SKM-1 (cell line): ENCODE results near the gene C6orf52.
"Not testable (repeated sequence)": the region's sequence is repeated elsewhere in the genome, so short reads cannot be mapped to it uniquely, and the experiment has no call there.

Source experiments
- DNase-seq: peaks from one replicate; lab custom pipeline; 2025; ENCODE audit not compliant: unreplicated experiment; lab: John Stamatoyannopoulos, UW

The C6orf52 gene

DNA sequence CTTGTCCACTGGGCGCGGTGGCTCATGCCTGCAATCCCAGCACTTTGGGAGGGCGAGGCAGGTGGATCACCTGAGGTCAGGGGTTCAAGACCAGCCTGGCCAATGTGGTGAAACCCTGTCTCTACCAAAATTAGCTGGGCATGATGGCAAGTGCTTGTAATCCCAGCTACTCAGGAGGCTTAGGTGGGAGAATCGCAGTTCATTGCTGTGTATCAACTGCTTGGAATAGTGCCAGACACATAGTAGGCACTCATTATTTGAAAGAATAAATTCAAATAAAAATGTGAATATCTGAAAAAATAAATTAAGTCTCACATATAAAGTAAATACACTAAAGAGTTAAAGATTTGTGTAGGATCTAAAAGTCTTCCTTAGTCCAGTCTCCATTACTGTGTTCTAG lies 2.2 kb upstream of the C6orf52 start:
- no peak for DNase-seq

DNA sequence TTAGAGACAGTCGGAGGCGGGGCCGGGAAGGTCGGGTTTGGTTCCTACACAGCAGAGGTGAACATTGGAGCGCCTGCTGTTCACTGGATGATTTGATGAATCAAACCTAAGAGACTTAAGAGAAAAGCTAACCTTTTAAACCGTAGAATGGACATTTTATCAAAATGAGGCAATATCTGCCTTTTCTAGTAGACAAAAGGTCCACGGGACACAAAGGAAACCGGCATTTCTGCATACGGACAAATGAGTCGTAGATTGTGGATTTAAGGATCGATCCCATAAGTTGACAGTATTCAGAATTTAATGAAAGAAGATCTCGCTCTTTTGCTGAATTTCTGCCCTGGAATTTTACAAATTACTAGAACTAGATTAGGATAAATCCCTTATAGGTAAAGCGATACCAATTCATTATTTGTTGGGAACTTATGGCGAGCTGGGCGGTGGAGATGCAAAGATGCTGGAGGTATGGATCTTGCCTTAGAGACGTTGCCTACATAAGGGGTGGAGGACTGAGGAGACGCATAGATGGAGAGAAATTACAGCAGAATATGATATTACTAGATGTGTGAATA lies 756 bp upstream of the C6orf52 start:
- no peak for DNase-seq

DNA sequence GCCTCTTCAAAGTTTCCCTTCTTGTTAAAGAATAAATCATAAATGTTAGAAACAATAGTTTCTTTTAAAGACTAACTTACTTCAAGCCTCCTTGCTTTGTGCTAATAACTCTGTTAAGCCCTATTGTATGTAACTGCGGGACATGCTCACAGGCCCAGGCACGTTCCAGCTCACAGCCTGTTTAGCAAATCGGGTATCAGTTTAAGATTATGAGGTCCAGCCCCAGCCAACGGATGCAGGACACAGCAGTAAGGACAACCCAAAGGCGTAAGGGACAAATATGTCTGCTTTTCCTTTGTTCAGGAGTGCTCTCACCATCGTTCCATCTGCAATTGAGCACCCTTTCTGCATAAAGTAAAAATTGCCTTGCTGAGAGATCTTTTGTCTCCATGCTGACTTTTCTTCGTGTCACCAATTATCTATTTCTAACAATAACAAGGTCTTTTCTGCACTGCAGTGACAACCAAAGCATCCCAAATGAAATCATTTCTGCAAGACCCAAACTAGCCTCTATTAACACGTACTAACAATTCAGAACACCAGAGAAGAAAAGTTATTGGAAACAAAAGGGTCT lies 1.4 kb downstream of the C6orf52 start:
- no peak for DNase-seq

DNA sequence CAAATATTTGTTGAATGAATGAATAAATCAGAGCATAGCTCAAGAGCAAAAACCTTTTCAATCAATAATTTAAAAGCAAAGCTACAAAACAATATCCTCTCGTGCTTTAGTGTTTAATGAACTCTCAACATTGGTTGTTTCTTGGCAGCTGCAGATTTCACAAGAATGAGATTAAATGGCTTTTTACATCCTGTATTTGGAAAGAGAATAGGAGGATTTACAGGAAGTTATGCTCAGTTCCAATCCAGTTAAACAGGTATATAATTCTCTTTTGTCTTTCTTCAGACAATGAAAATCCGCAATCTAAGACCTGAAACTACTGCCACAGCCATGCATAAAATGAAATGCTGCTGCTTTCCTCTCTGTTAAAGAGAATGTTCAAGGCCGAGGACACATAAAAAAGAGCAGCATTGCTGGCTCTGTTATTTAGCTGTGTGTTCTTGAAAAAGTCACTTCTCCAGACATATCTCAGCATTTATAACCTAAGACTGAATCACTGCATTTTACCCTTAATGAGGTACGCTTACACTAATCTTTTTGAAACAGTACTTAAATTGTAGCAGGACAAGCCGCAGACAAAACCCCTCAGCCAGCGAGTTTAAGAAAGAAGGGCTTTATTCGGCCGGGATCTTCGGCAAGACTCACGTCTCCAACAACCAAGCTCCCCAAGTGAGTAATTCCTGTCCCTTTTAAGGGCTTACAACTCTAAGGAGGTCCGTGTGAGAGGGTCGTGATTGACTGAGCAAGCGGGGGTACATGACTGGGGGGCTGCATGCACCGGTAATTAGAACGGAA lies 3.6 kb downstream of the C6orf52 start:
- no peak for DNase-seq

DNA sequence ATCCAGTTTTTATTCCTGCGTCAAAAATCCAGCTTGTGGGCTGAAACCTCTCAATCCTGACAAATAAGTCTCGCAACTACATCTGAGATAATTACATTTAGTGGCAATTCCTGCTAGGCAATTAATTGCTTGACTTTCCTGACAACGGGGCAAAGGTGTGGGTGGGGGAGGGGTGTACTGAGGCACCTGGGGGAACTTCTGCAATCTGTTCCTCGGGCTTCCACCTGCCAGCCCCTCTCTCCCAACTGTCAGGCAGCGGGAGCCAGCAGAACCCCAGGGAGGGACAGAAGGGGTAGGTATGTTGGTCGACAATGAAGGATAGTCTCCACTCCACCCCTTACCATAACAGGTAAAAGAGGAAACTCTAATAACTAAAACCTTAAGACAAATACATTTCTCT lies 6.8 kb downstream of the C6orf52 start:
- DNase-seq: no peak

DNA sequence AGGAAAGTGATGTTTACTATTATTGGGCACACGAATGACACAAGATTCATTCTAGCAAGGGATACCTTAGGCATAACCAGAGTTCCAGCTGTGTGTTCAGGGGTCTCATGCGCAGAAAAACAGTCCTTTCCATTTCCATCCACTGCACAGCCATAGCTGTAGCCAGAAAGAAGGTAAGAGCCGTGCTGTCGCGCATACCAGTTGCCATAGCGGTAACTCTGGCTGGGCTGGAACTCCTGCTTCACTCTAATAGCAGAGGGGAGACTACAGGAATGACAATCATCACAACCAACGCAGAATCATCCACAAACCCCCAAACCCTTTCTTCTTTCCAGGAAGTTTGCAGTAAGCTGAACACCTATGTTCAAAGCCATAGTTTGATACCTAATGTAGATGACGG lies 7.5 kb downstream of the C6orf52 start:
- no peak for DNase-seq

DNA sequence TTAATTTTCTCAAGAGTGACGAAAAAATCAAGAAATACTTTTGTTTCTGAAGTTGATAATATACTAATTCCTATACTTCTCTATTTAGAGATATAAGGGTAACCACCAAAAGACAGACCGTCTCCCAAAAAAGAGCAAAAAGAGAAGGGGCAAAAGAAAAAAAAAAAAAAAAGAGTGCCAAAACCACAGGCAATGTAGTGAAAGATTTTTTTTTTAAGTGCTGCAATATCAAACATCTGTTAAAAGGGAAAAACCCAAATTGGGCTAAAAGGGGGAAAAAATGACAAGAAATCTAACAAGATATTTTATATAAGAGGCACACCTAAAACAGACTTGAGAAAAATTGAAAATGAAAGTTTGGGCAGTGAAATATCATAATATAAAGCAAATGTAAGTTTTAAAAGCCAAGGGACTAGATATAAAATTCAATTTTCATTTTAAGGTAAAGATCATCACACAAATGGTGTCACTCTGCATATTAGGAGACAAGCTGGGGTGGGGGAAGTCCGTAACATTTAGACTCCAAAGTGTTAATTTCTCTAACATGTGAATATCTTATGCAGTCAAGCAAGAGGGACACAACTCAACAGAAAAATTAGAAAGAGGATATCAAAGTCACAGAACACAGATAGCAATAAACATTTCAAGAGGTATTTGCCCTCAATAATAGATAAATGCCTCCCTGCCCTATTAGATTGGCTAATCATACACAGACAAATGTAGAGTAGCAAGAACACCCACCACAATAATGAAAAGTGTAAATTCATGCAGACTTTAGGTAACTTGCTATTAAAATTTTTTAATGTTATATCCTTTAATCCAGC lies 9.1 kb downstream of the C6orf52 start:
- DNase-seq: no peak

DNA sequence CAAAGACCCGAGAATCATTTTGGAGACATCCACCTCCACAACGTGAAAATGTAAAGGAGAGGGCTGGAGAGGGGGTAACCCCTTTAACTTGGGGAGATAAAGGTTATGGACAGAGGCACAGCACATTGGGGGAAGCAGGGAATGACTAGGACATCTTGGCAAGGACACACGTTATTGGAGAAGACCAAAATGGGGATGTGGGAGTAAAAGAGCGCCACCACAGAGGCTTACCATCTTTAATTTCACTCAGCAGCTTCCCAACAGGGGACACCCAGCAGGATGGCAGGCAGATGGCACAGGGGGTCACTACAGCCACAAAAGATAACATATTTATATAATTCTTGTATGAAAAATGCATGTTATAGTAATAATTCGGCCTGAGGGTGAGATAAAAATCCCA lies 9.8 kb downstream of the C6orf52 start:
- no peak for DNase-seq

DNA sequence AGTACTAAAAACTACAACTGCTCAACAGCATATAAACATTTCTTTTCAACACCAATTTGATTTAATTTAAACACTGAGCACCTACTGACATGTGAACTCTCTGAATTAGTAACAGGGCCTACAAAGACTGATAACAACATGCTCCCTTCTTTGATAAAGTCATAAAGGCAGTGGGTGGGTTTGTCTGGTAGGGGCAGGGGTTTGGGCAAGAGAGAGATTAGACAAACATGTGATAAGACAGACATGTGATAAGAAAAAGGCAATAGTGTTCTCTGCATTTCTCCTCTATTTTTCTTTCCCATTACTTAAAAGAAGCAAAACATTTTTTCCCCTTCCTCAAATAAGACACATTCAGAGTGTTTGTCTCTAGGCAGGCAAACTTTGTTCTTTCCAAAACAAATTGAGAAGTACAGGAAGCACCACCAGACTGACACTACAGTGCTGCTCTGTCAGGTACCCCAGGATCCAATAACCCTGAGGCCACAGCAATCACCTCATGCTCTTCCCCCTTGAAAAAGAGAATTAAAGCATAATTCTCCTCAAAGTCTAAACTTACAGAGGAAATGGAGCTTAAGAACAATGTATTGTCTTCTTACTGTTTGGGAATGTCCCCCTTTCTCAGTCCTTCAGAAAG lies 11.9 kb downstream of the C6orf52 start:
- DNase-seq: no peak

DNA sequence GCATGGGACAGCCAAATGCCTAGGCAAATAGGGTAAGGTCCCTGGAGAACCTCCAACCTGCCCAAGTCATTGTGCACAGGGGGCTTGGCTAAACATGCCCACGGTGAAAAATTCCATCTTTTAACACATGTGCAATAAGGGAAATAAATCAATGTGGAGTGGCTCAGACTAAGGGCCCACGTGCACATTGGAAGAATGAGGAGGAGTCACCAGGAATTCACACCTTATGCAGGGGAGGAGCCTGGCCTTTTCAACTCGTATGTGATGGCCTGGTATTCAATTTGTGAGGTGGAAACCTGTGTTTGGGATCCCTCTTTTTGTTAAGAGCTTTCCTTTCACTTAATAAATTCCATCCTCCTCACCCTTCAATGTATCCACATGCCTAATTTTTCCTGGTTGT lies 12.6 kb downstream of the C6orf52 start:
- no peak for DNase-seq

DNA sequence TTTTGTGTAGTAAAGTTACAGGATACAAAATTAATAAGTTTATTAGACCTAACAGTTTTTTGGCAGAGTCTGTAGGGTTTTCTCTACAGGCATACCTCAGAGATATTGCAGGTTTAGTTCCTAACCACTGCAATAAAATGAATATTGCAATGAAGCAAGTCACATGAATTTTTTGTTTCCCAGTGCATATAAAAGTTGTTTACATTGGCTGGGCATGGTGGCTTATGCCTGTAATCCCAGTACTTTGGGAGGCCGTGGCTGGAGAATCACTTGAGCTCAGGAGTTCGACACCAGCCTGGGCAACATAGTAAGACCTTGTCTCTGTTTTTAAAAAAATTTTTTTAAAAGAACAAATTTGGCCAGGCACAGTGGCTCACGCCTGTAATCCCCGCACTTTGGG lies 16.0 kb downstream of the C6orf52 start:
- DNase-seq: no peak

DNA sequence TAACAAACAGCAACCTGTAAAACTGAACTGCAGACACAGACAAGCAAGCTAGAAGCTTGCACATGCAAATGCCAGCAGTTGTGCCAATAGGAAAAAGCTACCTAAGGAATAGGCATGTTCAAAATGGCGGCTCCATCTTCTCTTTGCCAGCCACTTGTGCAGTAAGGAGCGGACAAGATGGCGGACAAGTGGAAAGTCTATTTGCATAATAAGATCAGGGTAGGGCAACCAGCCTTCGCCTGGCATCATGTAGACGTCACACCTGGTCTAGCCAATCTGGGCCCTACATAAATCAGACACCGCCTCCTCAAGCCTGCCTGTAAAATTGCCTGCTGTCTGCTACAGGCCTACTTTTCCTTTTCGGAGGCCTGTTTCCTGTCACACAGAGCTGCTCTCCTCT lies 18.0 kb downstream of the C6orf52 start:
- DNase-seq: no peak

DNA sequence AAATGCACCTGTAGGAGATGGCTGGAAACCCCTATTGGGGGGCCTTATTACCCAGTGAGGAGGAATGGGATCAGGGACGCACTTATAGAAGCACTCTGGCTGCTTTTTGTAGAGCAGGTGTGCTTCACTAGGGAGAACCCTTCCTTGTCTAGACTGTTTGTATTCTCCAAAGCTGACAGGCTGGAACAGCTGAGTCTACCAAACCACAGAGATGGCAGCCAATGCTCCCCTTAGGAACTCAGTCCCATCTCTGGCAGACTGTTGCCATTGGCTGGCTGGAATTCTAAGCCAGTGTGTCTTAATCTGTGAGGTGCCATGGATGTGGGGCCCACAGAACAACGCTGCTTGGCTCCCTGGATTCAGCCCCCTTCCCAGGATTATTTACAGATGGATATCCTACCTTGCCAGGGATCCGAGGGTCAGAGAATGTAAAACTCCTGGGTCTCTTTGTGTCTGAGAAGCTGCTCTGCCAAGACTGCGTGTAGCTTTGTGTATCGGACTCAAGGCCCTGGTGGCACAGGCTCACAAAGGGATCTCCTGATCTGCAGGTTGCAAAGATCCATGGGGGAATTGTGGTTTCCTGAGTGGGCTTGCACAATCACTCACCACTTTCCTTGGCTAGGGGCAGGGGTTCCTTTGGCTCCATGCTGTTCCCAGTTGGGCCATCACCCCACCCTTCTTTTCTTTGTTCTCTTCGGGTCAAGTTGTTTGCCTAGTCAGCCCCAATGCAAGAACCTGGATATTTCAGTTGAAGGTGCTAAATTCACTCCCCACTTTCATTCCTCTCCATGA lies 26.1 kb downstream of the C6orf52 start:
- DNase-seq: no peak

DNA sequence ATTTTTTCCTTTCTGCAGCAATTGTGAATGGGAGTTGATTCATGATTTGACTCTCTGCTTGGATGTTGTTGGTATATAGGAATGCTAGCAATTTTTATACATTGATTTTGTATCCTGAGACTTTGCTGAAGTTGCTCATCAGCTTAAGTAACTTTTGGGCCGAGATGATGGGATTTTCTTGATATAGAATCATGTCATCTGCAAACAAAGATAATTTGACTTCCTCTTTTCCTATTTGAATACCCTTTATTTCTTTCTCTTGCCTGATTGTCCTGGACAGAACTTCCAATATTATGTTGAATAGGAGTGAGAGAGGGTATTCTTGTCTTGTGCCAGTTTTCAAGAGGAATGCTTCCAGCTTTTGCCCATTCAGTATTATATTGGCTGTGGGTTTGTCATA lies 28.8 kb downstream of the C6orf52 start:
- not testable (repeated sequence) for DNase-seq

DNA sequence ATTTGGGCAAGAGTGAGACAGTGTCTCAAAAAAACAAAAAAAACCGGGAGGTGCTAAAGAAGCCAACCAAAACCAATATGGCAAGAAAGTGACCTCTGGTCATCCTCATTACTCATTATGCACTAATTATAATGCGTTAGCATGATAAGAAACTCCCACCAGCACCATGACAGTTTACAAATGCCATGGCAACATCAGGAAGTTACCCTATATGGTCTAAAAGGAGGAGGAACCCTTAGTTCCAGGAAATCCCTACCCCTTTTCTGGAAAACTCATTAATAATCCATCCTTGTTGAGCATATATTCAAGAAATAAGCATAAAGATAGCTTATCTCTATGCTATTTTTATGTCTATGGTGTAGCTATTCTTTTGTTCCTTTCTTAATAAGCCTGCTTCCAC lies 31.7 kb downstream of the C6orf52 start:
- no peak for DNase-seq

DNA sequence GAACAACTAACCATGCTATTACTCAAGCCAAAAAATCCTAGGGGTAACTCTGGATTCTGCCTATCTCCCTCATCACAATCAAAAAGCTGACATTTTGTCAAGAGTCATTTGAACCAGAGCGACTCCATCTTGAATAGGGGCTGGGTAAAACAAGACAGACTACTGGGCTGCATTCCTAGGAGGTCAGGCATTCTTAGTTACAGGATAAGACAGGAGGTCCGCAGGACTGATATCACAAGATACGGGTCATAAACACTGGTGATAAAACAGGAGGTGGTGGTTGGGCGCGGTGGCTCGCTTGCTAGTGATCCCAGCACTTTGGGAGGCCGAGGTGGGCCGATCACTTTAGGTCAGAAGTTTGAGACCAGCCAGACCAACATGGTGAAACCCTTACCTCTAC lies 32.2 kb downstream of the C6orf52 start:
- no peak for DNase-seq

DNA sequence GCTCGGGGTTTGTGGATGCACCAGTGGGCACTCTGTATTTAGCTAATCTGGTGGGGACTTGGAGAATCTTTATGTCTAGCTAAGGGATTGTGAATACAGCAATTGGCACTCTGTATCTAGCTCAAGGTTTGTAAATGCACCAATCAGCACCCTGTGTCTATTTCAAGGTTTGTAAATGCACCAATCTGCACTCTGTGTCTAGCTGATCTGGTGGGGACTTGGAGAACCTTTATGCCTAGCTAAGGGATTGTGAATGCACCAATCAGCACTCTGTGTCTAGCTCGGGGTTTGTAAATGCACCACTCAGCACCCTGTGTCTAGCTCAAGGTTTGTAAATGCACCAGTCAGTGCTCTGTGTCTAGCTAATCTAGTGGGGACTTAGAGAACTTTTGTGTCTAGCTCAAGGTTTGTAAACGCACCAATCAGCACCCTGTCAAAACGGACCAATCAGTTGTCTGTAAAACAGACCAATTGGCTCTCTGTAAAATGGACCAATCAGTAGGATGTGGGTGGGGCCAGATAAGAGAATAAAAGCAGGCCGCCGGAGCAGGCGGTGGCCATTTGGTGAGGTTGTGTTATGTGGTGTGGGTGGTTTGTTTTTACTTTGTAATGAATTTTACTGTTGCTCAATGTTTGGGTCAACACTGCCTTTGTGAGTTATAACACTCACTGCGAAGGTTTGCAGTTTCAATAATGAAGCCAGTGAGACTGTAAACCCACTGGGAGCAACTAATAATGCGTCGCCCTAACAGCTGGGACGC lies 33.8 kb downstream of the C6orf52 start:
- DNase-seq: not testable (repeated sequence)

DNA sequence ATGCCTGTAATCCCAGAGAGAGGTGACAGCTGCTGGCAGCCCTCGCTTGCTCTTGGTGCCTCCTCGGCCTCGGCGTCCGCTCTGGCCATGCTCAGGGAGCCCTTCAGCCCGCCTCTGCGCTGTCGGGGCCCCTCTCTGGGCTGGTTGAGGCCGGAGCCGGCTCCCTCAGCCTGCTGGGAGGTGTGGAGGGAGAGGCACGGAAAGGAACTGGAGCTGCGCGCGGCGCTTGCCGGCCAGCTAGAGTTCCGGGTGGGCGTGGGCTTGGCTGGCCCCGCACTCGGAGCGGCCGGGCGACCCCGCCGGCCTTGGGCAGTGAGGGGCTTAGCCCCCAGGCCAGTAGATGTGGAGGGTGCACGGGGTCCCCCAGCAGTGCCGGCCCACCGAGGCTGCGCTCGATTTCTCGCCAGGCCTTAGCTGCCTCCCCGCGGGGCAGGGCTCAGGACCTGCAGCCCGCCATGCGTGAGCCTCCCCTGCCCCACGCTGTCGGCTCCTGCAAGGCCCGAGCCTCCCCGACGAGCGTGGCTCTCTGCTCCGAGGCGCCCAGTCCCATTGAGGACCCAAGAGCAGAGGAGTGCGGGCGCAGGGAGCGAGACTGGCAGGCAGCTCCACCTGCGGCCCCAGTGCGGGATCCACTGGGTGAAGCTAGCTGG lies 34.6 kb downstream of the C6orf52 start:
- no peak for DNase-seq
